GM12873 (cell line): ENCODE results near the gene ATP5F1D.

Experiments
- CTCF ChIP-seq: IDR thresholded peaks from 2 replicates; pipeline ENCODE4 v1.5.1; 2012; ENCODE audit warnings: low read depth, mild to moderate bottlenecking, moderate library complexity, low read length, control low read depth; ENCODE audit not compliant: insufficient read depth; ENCODE audit errors: missing control alignments

Gene ATP5F1D

GRCh38 chr19:1243768-1244692 lies 2.5 kb downstream of the ATP5F1D start:
- peak; percentile 96 for TF ChIP-seq CTCF

- no peak for TF ChIP-seq CTCF
These were observed 3.3 kb downstream of the ATP5F1D start for GRCh38 chr19:1244693-1245451.

- no peak for TF ChIP-seq CTCF
These were observed 4.1 kb downstream of the ATP5F1D start for GRCh38 chr19:1245494-1246264.

GRCh38 chr19:1247748-1248138 lies 6.2 kb downstream of the ATP5F1D start:
- no peak for TF ChIP-seq CTCF

GRCh38 chr19:1248139-1248785 lies 6.7 kb downstream of the ATP5F1D start, which contains the start of gene MIDN:
Gene MIDN (plus strand): TSS chr19:1248583. CDS start chr19:1250297, 1,714 bp downstream.
- TF ChIP-seq CTCF, result peak; percentile 51

- peak; percentile 77 for TF ChIP-seq CTCF
These were observed 7.3 kb downstream of the ATP5F1D start for GRCh38 chr19:1248786-1249297.
